ENCODE measurements around the gene P2RY12.

P2RY12 gene

GRCh38 chr3:151425627-151426340, 41.2 kb upstream of the P2RY12 start:
- no peaks in the 10 kb centered on the region for H4K20me1 ChIP-seq (ENCODE audit: control insufficient read depth, insufficient read depth, low read depth, low read length)
- H3K27me3 ChIP-seq (ENCODE audit: control insufficient read depth, low read length) = no peaks in the 10 kb centered on the region
- H3K9me3 ChIP-seq (ENCODE audit: control insufficient read depth, insufficient read depth, low read length) = no peaks in the 10 kb centered on the region
- H3K79me2 ChIP-seq (ENCODE audit: control insufficient read depth, low read length) = no peaks in the 10 kb centered on the region
- peak; percentile 88 for TF ChIP-seq CTCF (IDR thresholded peaks at IDR 0.05; ENCODE audit: low read depth, low read length, poor library complexity, severe bottlenecking)
- no peak for TF ChIP-seq EZH2phosphoT487 (IDR thresholded peaks at IDR 0.05; ENCODE audit: borderline replicate concordance, low read length)
- H3K4me2 ChIP-seq (ENCODE audit: low read length) = peak overlapping the region; percentile 62
- no peaks in the 10 kb centered on the region for H3F3A ChIP-seq (ENCODE audit: control insufficient read depth, insufficient read depth)
- H3K27ac ChIP-seq (ENCODE audit: low read depth, low read length) = peak overlapping the region; percentile 52
- no peaks in the 10 kb centered on the region for H3K9me2 ChIP-seq (replicated peaks; ENCODE audit: control insufficient read depth, low read length)
- H3K4me3 ChIP-seq (ENCODE audit: low read length) = peak overlapping the region; percentile 43
- peaks cover 28% of the 10 kb centered on the region for H3K4me1 ChIP-seq (ENCODE audit: control insufficient read depth, low read length)
- no peaks in the 10 kb centered on the region for H3K36me3 ChIP-seq (ENCODE audit: control insufficient read depth, low read length)

- no peak overlapping the region for H3K4me3 ChIP-seq (ENCODE audit: low read length)
- peaks cover 28% of the 10 kb centered on the region for H3K4me1 ChIP-seq (ENCODE audit: control insufficient read depth, low read length)
- no peaks in the 10 kb centered on the region for H3K9me2 ChIP-seq (replicated peaks; ENCODE audit: control insufficient read depth, low read length)
- no peaks in the 10 kb centered on the region for H3K79me2 ChIP-seq (ENCODE audit: control insufficient read depth, low read length)
- no peaks in the 10 kb centered on the region for H3F3A ChIP-seq (ENCODE audit: control insufficient read depth, insufficient read depth)
- no peak overlapping the region for H3K27ac ChIP-seq (ENCODE audit: low read depth, low read length)
- H3K4me2 ChIP-seq (ENCODE audit: low read length) = no peak overlapping the region
- no peaks in the 10 kb centered on the region for H4K20me1 ChIP-seq (ENCODE audit: control insufficient read depth, insufficient read depth, low read depth, low read length)
- H3K9me3 ChIP-seq (ENCODE audit: control insufficient read depth, insufficient read depth, low read length) = no peaks in the 10 kb centered on the region
- no peaks in the 10 kb centered on the region for H3K36me3 ChIP-seq (ENCODE audit: control insufficient read depth, low read length)
- TF ChIP-seq EZH2phosphoT487 (IDR thresholded peaks at IDR 0.05; ENCODE audit: borderline replicate concordance, low read length) (no peak), CTCF (IDR thresholded peaks at IDR 0.05; ENCODE audit: low read depth, low read length, poor library complexity, severe bottlenecking) (no peak)
- H3K27me3 ChIP-seq (ENCODE audit: control insufficient read depth, low read length) = no peaks in the 10 kb centered on the region
Measured at GRCh38 chr3:151423091-151423490, 38.5 kb upstream of the P2RY12 start.

DNA sequence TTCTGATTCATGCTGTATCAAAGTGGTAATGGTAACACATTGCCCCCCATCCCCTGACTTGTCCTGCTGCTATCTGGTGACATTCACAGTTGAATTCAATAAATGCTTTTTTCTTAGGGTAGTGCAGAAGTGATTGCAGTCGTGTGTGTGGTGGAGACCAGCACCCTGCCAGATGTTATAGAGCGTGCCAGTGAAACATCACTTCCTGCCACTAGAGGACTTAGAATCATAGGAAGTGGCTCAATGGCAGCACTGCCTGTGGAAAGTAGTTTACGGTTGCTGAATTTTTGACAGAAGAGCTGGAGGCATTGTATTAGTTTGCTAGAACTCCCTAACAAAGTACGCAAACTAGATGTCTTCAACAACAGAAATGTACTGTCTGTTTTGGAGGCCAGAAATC, 37.4 kb upstream of the P2RY12 start:
- Histone ChIP-seq H3K4me3 (ENCODE audit: low read length) (no peak overlapping the region), H3K27ac (ENCODE audit: low read depth, low read length) (no peak overlapping the region), H3K4me1 (ENCODE audit: control insufficient read depth, low read length) (peaks cover 27% of the 10 kb centered on the region), H3K27me3 (ENCODE audit: control insufficient read depth, low read length) (no peaks in the 10 kb centered on the region), H3F3A (ENCODE audit: control insufficient read depth, insufficient read depth) (no peaks in the 10 kb centered on the region), H3K79me2 (ENCODE audit: control insufficient read depth, low read length) (no peaks in the 10 kb centered on the region), H3K36me3 (ENCODE audit: control insufficient read depth, low read length) (no peaks in the 10 kb centered on the region), H4K20me1 (ENCODE audit: control insufficient read depth, insufficient read depth, low read depth, low read length) (no peaks in the 10 kb centered on the region), H3K4me2 (ENCODE audit: low read length) (peak overlapping the region; percentile 29; the same call in 1 of the 2 replicates), H3K9me3 (ENCODE audit: control insufficient read depth, insufficient read depth, low read length) (no peaks in the 10 kb centered on the region), H3K9me2 (replicated peaks; ENCODE audit: control insufficient read depth, low read length) (no peaks in the 10 kb centered on the region)
- no peak for TF ChIP-seq EZH2phosphoT487 (IDR thresholded peaks at IDR 0.05; ENCODE audit: borderline replicate concordance, low read length)
- peak; percentile 49 for TF ChIP-seq CTCF (IDR thresholded peaks at IDR 0.05; ENCODE audit: low read depth, low read length, poor library complexity, severe bottlenecking)

All from DOHH2 (cell line).